GM06990 (cell line): ENCODE data around the gene GFER.

Source experiments
- DNase-seq: peaks from one replicate; pipeline ENCODE4 v3.0.0-alpha.2; 2011; ENCODE audit not compliant: insufficient read length; ENCODE audit errors: extremely low read depth
- H3K27me3 ChIP-seq: replicated peaks from 2 replicates; pipeline ENCODE4 v1.6.0; 2011; ENCODE audit warnings: low read length; ENCODE audit not compliant: control insufficient read depth, insufficient read depth
- H3K36me3 ChIP-seq: 2 replicates; pipeline ENCODE4 v1.5.1; 2011; ENCODE audit warnings: low read length; ENCODE audit not compliant: control insufficient read depth, insufficient read depth
- H3K4me3 ChIP-seq: replicated peaks from 2 replicates; pipeline ENCODE4 v1.5.1; 2011; ENCODE audit warnings: low read depth, mild to moderate bottlenecking, control low read depth, low read length
- TF ChIP-seq, protein P1 (sequence below): IDR thresholded peaks from 2 replicates; pipeline ENCODE4 v1.5.1; 2011; ENCODE audit warnings: low read length, control low read depth, mild to moderate bottlenecking, inconsistent platforms; ENCODE audit not compliant: insufficient read depth, poor library complexity, severe bottlenecking

The GFER gene

DNA sequence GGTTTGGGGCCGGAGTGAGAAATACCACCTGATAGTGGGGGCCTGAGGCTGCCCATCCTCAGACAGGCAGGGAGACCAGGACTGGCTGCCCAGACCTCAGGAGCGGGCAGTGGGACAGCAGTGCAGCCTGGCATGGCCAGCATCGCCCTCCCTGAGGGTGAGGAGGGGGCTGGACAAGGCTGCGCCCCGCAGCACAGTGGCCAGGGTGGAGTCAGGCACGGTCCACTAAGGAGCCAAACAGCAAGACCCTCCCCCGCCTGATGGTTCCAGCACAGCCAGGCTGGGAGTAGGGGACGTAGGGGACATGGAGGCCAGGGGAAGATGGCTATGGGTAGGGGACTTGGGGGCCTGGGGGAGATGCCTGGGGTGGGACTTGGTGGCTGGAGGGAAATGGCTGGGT lies 22.3 kb downstream of the GFER start:
- no peak for DNase-seq
- TF ChIP-seq, protein P1, sequence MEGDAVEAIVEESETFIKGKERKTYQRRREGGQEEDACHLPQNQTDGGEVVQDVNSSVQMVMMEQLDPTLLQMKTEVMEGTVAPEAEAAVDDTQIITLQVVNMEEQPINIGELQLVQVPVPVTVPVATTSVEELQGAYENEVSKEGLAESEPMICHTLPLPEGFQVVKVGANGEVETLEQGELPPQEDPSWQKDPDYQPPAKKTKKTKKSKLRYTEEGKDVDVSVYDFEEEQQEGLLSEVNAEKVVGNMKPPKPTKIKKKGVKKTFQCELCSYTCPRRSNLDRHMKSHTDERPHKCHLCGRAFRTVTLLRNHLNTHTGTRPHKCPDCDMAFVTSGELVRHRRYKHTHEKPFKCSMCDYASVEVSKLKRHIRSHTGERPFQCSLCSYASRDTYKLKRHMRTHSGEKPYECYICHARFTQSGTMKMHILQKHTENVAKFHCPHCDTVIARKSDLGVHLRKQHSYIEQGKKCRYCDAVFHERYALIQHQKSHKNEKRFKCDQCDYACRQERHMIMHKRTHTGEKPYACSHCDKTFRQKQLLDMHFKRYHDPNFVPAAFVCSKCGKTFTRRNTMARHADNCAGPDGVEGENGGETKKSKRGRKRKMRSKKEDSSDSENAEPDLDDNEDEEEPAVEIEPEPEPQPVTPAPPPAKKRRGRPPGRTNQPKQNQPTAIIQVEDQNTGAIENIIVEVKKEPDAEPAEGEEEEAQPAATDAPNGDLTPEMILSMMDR, result no peak
- peaks cover 31% of the 10 kb centered on the region for H3K36me3 ChIP-seq
- H3K4me3 ChIP-seq, result no peak overlapping the region
- no peaks in the 10 kb centered on the region for H3K27me3 ChIP-seq

DNA sequence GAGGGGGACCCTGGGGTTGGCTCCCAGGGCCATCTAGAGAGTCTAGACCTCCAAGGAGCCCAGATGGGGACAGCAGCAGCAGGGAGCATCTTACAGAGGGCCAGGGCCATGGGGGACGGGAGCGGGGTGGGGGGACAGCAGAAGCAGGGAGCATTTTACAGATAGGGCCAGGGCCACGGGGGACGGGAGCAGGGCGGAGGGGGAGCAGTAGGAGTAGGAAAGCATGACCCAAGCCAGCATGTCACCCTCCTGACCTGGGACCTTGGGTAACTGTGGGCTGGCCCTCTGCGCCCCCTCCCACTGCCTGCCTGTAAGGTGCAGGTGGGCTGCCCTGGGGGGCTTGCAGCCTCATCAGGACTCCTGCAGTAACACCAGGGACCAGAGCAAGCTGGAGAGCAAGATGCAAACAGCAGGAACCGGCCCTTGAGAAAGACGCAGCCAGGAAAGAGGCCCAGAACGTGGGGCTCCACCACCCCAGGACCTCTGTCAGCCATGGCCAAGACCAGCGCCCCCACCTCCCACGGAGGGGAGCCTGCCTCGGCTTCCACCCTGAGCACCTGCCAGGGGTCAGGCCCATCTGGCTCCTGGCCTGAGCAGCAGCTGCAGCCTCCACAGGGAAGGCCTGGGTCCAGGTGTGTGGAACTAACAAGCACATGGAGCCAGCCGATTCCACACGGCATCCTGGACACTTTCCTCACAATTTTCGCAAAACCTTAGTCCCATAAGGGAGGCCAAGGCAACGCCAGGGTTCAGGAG lies 23.3 kb downstream of the GFER start:
- H3K27me3 ChIP-seq, result no peaks in the 10 kb centered on the region
- DNase-seq, result no peak
- TF ChIP-seq, protein P1, result no peak
- H3K4me3 ChIP-seq, result peak overlapping the region; percentile 68
- peaks cover 22% of the 10 kb centered on the region for H3K36me3 ChIP-seq

DNA sequence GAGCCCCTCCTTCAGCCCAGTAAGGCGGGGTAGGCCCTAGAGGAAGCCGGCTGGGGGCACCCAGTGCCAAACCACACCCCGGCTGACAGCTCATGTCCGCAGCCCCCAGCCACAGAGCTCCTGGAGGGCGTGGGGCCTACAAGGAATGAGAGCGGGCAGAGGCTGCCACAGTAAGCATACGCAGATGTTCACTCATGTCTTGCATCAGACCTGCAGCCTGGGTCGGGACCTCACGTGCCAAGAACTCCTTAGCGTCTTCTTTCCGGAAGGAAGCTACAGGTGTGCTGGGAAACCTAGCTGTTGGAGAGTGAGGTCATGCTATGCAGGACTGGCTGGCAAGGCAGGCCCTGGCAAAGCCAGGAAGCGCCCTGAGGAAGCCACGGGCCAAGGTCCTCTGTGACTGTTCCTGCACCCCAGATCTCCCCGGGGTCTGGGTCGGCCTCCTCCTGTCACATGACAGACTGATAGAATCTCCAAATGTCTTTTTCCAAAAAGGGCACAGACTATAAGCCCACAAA lies 24.1 kb downstream of the GFER start:
- H3K27me3 ChIP-seq, result no peaks in the 10 kb centered on the region
- peaks cover 13% of the 10 kb centered on the region for H3K36me3 ChIP-seq
- TF ChIP-seq, protein P1, result no peak
- no peak for DNase-seq
- H3K4me3 ChIP-seq, result peak overlapping the region; percentile 68

DNA sequence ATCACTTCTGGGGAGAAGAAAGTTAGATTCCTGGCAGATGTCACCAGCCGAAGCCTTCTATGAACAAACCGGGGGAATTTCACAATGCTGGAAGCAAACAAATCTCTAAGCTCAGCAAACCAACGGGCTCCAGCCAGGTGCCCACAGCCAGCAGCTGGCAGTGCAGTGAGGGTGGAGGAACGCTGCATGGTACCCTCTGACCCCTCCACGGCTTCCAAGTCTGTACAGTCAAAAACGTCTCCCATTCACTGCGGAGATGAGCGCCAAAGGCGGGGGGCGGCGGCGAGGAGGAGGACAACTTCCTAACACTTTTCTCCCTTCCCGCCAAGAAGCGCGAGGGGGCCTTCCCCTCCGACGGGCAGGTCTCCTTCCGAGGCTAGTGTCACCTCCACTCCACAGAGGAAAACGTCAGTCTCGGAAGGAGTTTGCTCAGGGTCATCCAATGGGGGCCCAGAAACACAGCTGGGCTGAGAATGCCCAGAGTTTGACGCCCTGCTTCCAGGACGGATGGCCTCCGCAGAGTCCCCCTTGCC lies 24.7 kb downstream of the GFER start:
- Histone ChIP-seq H3K36me3 (peaks cover 7% of the 10 kb centered on the region), H3K4me3 (peak overlapping the region; percentile 68), H3K27me3 (no peaks in the 10 kb centered on the region)
- DNase-seq, result no peak
- TF ChIP-seq, protein P1, result no peak

DNA sequence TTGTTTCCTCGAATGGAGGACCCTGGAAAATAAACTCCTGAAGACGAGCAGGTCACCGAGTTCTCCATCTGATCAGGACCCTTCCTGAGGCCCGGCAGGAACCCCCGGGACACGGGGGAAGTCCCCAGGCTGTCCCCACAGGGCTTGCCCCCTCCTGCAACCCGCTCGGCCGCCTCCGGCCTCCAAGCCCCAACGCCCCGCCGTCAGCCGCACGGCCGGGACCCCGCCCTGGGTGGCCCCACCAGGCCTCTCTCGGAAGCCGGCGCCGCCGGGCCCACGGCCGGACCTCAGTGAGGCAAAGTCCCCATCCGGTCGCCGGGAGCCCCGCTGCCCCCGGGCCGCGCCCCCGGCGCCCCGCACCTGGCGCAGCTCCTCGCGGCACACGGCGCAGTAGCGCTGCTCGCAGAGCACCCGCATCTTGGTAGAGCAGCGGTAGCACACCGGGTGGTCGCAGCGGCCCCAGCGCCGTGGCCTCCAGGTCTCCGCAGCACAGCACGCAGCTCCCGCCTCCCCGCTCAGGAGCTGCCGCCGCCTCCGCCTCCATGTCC lies 25.2 kb downstream of the GFER start:
- TF ChIP-seq, protein P1, result no peak
- Histone ChIP-seq H3K36me3 (peaks cover 7% of the 10 kb centered on the region), H3K27me3 (no peaks in the 10 kb centered on the region), H3K4me3 (peak overlapping the region; percentile 68)
- no peak for DNase-seq
